DMS79 (cell line): Measurements from ENCODE around the gene CACNG1.
"Not testable (repeated sequence)": the region's sequence is repeated elsewhere in the genome, so short reads cannot be mapped to it uniquely, and the experiment has no call there.

Experiments used
- DNase-seq: peaks from one replicate; lab custom pipeline; 2025; lab: John Stamatoyannopoulos, UW

Gene CACNG1

DNA sequence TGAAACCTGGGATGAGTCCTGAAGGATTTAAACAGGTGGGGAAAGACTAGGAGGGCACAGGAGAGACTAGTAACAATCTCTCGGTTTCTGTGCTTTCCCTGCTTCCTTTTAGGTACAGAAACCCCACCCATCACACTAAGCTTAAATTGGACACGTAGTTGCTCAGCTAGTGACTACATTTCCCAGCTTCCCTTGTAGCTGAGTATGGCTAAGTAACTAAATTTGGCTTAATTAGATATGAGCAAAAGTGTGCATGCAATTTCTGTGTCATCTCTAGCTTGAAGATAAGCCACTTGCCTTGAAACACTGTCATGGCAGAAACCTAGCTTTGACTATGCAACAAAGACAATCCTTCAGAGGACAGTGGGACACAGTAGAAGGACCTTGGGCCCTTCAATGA lies 36.5 kb downstream of the CACNG1 start:
- no peak for DNase-seq

GRCh38 chr17:67082107-67082506 lies 37.8 kb downstream of the CACNG1 start:
- DNase-seq = no peak

DNA sequence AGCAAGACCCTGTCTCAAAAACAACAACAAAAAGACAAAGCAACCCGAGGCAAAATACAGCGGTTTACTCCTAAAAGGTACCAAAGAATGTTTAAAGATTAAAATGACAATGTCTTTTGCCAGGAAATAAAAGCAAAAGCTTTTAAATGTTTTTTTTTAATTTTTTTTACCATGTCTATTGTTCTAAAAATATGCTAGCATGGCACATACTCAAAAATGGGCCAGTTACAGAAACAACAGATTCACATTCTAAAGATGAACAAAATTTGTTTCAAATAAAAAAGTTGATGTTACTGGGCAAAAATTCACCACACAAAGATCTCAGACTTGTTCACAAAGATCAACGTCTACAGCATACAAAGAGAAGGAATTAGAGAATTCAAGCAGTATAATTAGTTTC lies 41.1 kb downstream of the CACNG1 start:
- no peak for DNase-seq

DNA sequence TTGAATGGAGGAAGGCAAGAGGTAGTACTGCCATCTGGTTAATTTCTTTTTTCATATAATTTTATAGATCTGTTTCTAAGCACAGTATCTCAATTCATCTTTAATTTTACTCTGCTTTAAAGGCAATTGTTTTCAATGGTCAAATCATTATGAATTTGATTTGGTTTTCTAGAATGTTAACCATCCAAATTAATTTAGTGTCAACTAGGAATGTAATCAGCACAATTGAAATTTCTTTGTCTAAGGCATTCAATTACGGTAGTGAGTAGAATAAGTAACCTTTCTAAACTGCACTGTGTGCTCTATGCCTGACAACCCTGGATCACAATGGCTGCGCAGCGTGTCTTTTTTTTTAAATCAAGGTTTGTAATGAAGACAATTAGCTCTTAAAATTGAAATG lies 44.3 kb downstream of the CACNG1 start:
- DNase-seq = no peak

- DNase-seq = no peak
Measured at GRCh38 chr17:67090341-67090740, 46.0 kb downstream of the CACNG1 start.

DNA sequence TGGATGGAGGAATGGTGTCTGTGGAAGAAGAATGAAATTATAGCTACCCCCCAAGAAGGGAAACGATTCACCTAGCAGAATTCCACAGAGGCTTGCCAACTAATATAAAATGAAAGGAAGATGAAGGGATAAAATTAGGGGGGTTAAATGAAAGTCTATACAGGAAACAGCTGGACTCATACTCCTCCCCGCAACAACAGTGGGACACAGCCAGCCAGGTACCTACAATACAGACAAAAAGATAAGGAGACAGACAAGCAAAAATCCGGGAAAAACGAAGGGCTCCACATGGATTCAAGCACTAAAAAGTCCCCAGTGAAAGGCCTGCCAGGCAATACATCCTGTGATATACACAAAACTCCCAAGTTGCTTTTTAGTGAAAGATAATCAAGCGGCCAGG lies 47.9 kb downstream of the CACNG1 start:
- no peak for DNase-seq

DNA sequence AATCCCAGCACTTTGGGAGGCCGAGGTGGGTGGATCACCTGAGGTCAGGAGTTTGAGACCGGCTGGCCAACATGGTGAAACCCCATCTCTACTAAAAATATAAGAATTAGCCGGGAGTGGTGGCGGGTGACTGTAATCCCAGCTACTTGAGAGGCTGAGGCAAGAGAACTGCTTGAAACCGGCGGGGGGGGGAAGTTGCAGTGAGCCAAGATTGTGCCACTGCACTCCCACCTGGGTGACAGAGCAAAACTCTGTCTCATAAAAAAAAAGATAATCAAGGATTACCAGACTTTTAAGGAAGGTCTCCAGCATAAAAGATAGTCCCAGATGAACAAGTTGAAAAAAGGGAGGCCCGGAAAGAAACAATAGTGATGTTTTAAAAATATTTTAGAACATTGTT lies 48.4 kb downstream of the CACNG1 start:
- DNase-seq = not testable (repeated sequence)

DNA sequence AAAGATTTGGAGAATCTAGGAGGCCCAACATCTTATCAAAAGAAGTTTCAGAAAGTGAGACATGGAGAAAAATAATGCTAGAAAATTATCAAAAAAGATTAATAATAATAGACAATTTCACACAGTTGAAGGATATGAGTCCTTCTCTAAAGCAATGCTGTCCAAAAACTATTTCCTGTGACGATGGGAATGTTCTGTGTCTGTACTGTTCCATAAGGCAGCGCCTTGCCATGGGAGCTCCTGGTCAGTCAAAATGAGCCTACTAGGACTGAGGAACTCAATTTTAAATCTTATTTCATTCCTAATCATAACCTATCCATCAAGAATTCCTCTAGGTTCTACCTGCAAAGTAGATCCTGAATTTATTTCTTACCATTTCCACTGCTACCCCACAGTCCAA lies 49.0 kb downstream of the CACNG1 start:
- DNase-seq = no peak

GRCh38 chr17:67095291-67095690 lies 50.9 kb downstream of the CACNG1 start:
- not testable (repeated sequence) for DNase-seq

DNA sequence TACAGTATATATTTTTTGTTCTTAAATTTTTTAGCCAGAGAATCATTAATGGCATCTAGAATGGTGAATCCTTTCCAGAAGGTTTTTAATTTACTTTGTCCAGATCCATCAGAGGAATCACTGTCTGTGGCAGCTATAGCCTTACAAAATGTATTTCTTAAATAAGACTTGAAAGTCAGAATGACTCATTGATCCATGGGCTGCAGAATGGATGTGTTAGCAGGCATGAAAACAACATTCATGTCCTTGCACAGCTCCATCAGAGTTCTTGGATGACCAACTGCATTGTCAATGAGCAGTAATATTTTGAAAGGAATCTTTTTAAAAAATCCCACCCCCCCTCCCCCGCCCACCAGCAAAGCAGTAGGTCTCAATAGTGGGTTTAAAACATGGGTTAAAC lies 51.4 kb downstream of the CACNG1 start:
- DNase-seq = no peak

DNA sequence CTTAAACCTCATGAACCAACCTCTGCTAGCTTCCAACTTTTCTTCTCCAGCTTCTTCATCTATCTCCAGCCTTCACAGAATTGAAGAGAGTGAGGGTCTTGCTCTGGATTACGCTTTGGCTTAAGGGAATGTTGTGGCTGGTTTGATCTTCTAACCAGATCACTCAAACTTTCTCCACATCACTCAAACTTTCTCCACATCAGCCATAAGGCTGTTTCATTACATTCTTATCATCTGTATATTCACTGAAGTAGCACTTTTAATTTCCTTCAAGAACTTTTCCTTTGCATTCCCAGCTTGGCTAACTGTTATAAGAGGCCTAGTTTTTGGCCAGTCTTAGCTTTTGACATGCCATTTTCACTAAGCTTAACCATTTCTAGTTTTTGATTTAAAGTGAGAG lies 52.3 kb downstream of the CACNG1 start:
- no peak for DNase-seq

DNA sequence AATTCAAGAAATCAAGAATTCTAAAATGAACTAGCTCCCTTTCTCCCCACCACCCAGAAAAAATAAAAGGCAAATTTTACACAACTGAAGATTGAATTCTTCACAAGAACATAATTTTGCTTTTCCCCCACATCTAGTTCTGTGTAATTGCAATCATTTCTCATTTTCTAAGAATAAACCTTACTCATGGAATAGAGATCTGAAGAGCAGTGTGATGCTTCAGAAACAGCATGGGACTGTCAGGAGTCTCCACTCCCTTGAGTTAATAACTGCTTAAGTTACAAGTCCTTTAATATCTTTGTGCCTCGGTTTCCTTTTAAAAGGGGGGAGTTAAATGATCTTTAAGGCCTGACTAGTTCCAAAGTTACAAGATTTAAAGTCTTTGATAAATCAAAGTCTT lies 53.7 kb downstream of the CACNG1 start:
- DNase-seq = no peak

- DNase-seq = not testable (repeated sequence)
Measured at GRCh38 chr17:67104641-67105040, 60.3 kb downstream of the CACNG1 start.

- DNase-seq = no peak
Measured at GRCh38 chr17:67105213-67105612, 60.9 kb downstream of the CACNG1 start.
